ACC112 (cell line): ENCODE data around the gene ACTN2.

ENCODE experiments used
- H2AFZ ChIP-seq: fragments of 200-600 bp; sonication (generic); one replicate; pipeline ENCODE4 v1.6.0; 2017; ENCODE audit warnings: antibody characterized with exemption, low read length; ENCODE audit not compliant: unreplicated experiment
- H3K27ac ChIP-seq: fragments of 200-600 bp; sonication (generic); 2 replicates; pipeline ENCODE4 v1.5.1; 2014; ENCODE audit warnings: low read depth, mild to moderate bottlenecking, antibody characterized with exemption, low read length, moderate library complexity
- H3K27me3 ChIP-seq: fragments of 200-600 bp; sonication (generic); 2 replicates; pipeline ENCODE4 v1.6.1; 2014; ENCODE audit warnings: mild to moderate bottlenecking, antibody characterized with exemption, low read length, moderate library complexity, mixed read lengths; ENCODE audit not compliant: insufficient read depth
- H3K36me3 ChIP-seq: fragments of 200-600 bp; sonication (generic); 2 replicates; pipeline ENCODE4 v1.6.1; 2016; ENCODE audit warnings: mild to moderate bottlenecking, antibody characterized with exemption, low read length, moderate library complexity, mixed read lengths; ENCODE audit not compliant: insufficient read depth
- H3K4me1 ChIP-seq: fragments of 200-600 bp; sonication (generic); one replicate; pipeline ENCODE4 v1.6.1; 2016; ENCODE audit warnings: low read length, mixed read lengths; ENCODE audit not compliant: insufficient read depth, unreplicated experiment, control insufficient read depth
- H3K4me3 ChIP-seq: fragments of 200-600 bp; sonication (generic); 2 replicates; pipeline ENCODE4 v1.5.1; 2014; ENCODE audit warnings: mild to moderate bottlenecking, low read depth, low read length
- H3K79me2 ChIP-seq: fragments of 200-600 bp; sonication (generic); one replicate; pipeline ENCODE4 v1.6.0; 2016; ENCODE audit warnings: low read length; ENCODE audit not compliant: control insufficient read depth, unreplicated experiment, insufficient read depth

Gene ACTN2

DNA sequence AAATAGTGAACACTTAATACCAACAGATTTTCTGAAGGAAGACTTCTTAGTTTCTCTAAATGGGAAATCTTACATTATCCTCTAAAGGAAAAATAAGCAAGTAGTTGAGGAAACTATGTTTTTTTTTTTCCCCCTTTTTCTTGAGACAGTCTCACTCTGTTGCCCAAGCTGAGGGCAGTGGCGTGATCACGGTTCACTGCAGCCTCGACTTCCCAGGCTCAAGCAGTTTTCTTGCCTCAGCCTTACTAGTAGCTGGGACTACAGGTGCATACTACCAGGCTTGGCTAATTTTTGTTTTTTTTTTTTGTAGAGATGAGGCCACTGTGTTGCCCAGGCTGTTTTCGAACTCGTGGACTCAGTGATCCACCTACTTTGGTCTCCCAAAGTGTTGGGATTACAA lies 112.7 kb downstream of the ACTN2 start:
- H2AFZ ChIP-seq: no peak overlapping the region
- peaks cover 81% of the 10 kb centered on the region for H3K79me2 ChIP-seq
- H3K4me1 ChIP-seq: peaks cover 6% of the 10 kb centered on the region
- H3K27ac ChIP-seq: no peak overlapping the region
- no peaks in the 10 kb centered on the region for H3K27me3 ChIP-seq
- H3K36me3 ChIP-seq: no peaks in the 10 kb centered on the region
- H3K4me3 ChIP-seq: no peak overlapping the region

DNA sequence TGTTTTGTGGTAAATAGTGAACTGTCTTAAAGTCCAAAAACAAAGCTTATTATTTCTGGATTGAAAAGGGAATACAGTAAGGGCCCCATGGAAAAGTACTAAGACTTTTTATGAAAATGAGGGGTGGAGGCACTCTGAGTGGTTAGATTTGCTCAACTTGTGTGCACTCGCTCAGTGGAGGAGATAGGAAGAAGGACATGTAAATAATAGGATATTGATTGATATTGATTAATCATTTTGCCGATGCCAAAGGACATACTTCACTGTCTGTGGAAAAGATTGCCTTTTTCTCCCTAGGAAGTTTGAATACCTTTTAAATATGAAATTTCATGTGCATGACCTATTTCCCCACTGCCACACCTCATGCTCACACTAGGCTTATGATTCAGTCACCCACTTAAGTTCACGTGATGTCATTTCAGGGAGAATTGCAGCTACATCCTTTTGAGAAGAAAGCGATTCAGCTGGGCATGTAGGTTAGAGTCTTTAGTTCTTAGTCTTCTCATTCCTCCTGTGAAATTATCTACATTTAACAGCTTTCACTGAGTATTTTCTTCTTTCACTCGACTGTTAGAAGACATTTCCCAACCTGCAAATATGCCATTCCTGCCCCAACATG lies 113.8 kb downstream of the ACTN2 start:
- Histone ChIP-seq H3K27me3 (no peaks in the 10 kb centered on the region), H3K79me2 (peaks cover 88% of the 10 kb centered on the region)

DNA sequence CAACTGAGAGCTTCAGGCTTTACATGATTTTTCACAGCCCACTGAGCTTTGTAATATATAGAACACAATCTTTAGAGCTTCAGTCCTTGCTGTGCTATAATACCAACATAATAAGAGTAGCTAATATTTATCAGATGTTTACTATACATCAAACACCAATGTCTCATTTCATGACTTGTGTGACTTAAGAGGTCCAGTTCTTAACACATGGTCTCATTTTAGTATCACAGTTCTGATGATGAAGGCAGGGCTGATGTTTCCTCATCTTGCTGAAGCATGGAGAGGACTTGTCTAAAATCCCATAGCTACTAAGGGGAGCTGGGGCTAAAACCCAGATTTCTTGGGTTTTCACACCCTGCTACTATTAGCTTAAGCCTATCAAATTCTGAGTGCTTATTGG lies 114.3 kb downstream of the ACTN2 start:
- Histone ChIP-seq H3K79me2 (peaks cover 88% of the 10 kb centered on the region), H3K4me1 (peaks cover 6% of the 10 kb centered on the region), H3K4me3 (no peak overlapping the region), H2AFZ (no peak overlapping the region), H3K27ac (no peak overlapping the region), H3K36me3 (no peaks in the 10 kb centered on the region), H3K27me3 (no peaks in the 10 kb centered on the region)

More for the DNA sequence above, 113.8 kb downstream of the ACTN2 start:
- peaks cover 6% of the 10 kb centered on the region for H3K4me1 ChIP-seq
- H2AFZ ChIP-seq: no peak overlapping the region
- H3K4me3 ChIP-seq: no peak overlapping the region
- H3K36me3 ChIP-seq: no peaks in the 10 kb centered on the region
- no peak overlapping the region for H3K27ac ChIP-seq

DNA sequence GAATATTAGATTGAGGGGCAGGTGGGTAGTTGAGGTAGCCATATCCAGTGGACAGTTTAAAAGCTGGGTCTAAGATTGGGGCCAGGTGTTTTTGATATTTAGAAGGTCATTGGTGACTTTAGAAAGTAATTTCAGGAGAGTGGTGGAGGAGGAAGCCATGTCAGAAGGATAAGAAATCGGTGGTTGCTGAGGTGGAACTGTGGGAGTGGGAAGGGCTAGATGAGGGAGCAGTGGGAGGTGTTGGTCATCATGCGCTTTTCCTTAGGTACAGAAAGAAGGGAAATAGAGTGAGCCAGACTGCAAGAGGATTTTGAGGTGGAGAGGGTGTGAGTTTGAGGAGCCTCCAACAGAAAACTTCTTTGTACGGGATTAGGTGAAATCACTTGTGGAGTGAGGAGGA lies 116.0 kb downstream of the ACTN2 start:
- H3K4me3 ChIP-seq: no peak overlapping the region
- no peak overlapping the region for H2AFZ ChIP-seq
- H3K4me1 ChIP-seq: peaks cover under 1% of the 10 kb centered on the region
- peaks cover 72% of the 10 kb centered on the region for H3K79me2 ChIP-seq
- no peaks in the 10 kb centered on the region for H3K36me3 ChIP-seq
- H3K27me3 ChIP-seq: no peaks in the 10 kb centered on the region
- H3K27ac ChIP-seq: no peak overlapping the region

DNA sequence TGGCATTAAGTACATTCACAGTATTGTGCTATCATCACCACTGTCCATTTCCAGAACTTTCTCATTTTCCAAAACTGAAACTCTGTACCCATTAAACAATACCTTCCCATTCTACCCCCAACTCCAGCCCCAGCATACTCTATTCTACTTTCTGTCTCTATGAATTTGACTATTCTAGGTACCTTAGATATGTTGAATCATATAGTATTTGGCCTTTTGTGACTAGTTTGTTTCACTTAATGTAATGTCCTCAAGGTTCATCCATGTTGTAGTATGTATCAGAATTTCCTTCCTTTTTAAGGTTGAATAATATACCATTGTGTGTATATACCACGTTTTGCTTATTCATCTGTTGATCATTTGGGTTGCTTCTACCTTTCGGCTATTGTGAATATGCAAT lies 120.3 kb downstream of the ACTN2 start:
- Histone ChIP-seq H3K27ac (no peak overlapping the region), H3K4me3 (no peak overlapping the region), H2AFZ (no peak overlapping the region), H3K4me1 (no peaks in the 10 kb centered on the region), H3K27me3 (no peaks in the 10 kb centered on the region), H3K79me2 (peaks cover 44% of the 10 kb centered on the region), H3K36me3 (peaks cover 5% of the 10 kb centered on the region)

DNA sequence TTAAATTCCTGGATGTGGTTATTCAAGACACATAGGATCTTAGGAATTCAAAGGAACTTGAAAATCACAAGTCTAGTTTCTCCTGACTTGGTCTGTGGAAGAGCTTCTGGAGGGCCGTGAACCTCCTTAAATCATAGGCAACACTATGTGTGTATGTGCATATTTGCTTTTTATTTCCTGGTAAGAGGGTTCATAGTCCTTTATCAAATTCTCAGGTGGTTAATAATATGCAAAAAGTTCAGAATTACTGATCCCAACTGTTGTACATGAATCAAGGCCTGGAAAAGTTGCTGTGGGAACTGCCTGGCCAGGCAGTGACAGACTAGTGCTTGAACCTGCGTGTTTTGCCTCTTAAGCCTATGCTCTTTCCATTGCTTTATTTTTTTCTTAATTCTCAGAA lies 121.7 kb downstream of the ACTN2 start:
- no peaks in the 10 kb centered on the region for H3K27me3 ChIP-seq
- peaks cover 5% of the 10 kb centered on the region for H3K36me3 ChIP-seq
- peaks cover 31% of the 10 kb centered on the region for H3K79me2 ChIP-seq
- no peaks in the 10 kb centered on the region for H3K4me1 ChIP-seq
- no peak overlapping the region for H2AFZ ChIP-seq
- H3K4me3 ChIP-seq: no peak overlapping the region
- no peak overlapping the region for H3K27ac ChIP-seq

DNA sequence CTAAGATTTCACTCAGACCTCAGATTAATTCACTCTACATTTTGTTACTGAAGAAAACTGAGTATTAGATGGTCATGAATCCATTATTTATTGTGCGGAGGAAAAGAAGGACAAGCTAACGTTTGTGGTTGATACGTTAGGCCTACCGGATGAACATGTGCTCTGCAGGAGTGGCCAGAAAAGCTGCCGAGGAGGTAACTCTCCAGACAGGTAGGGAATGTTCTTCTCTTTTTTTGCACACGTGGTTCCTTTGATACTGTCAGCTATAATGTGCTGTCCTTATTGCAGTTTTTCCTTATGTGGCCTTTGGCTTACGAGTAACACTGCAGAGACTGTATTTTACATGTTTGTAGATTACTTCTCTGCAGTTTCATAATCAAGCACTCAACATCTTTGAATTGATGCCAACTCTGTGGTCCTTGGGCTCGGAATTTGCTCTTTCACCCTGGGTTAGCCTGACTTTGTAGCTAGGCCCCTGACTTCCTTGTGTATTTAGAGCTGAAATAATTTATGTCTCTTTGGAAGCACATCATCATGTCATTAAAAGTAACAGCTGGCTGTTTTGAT lies 122.3 kb downstream of the ACTN2 start:
- no peak overlapping the region for H3K4me3 ChIP-seq
- no peak overlapping the region for H2AFZ ChIP-seq
- no peak overlapping the region for H3K27ac ChIP-seq
- peaks cover 12% of the 10 kb centered on the region for H3K36me3 ChIP-seq
- H3K27me3 ChIP-seq: no peaks in the 10 kb centered on the region
- no peaks in the 10 kb centered on the region for H3K4me1 ChIP-seq
- H3K79me2 ChIP-seq: peaks cover 24% of the 10 kb centered on the region

DNA sequence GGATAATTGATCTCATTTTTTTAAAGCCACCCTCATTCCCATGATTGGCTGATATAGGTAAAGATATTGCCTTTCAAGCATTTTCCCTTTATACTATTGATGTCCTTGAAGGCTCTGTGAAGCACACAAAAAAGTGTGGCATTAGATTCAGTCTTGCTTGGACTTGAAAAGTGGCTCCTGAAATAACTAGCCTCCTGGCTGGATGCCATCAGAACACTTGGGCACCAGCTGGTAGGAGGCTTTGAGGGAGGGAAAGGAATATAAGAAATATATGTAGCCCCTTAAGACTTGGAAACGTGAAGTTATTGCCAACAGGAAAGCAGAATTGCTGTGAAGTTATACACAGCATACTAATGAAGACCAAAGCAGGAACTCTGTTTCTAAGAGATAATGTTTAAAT lies 122.8 kb downstream of the ACTN2 start:
- no peak overlapping the region for H3K27ac ChIP-seq
- peaks cover 19% of the 10 kb centered on the region for H3K79me2 ChIP-seq
- no peaks in the 10 kb centered on the region for H3K27me3 ChIP-seq
- H3K4me3 ChIP-seq: no peak overlapping the region
- H3K36me3 ChIP-seq: peaks cover 15% of the 10 kb centered on the region
- no peaks in the 10 kb centered on the region for H3K4me1 ChIP-seq
- no peak overlapping the region for H2AFZ ChIP-seq

DNA sequence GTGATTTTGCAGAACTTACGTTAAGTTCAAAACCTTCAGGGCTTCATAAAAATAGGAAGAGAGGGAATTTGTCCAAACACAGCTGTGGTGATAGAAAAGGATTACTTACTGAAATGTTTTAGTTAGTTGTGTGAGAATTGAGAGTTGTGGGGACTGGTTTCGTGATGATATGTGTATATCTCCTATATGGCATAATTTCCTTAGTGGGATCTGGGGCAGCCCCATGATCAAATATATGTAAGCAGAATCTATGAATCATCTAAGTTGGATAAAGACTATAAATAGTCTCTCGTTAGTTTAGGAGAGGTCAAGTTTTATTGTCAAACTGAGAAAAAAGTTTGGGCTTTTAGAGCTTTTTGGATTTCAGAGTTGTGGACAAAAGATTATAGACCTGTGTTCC lies 123.7 kb downstream of the ACTN2 start:
- H3K4me3 ChIP-seq: no peak overlapping the region
- H2AFZ ChIP-seq: no peak overlapping the region
- peaks cover 14% of the 10 kb centered on the region for H3K79me2 ChIP-seq
- H3K36me3 ChIP-seq: peaks cover 15% of the 10 kb centered on the region
- no peaks in the 10 kb centered on the region for H3K4me1 ChIP-seq
- H3K27me3 ChIP-seq: no peaks in the 10 kb centered on the region
- H3K27ac ChIP-seq: no peak overlapping the region

DNA sequence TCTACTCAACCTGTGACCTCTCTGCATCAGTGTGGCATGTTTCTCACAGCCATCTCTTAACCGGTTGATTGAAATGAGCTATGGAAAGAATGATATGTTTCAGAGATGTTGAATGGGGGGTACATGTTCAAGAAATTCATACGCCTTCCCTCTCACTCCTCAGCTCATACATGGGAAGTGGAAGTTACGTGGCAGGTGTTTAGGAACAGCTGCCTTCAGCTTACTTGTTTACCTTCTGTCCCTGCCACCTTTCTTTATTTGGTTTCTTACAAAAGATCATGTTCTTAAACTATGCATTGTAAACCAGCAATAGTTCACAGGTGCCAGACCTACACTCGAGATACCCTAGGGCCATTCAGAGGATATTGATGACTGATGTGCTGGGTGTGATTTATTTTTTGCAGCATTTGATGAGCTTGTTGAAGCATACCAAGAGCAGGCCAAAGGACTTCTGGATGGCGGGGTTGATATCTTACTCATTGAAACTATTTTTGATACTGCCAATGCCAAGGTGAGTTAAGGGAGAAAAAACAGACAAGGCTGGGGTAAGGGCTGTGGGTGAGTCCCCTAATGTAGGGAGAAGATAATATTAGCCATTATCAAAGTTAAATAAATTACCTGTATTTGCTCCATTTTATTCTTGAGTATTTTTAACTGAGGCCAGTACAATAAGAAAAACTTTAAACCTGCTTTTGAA lies 126.2 kb downstream of the ACTN2 start:
- H2AFZ ChIP-seq: no peak overlapping the region
- no peaks in the 10 kb centered on the region for H3K4me1 ChIP-seq
- peaks cover 11% of the 10 kb centered on the region for H3K79me2 ChIP-seq
- H3K4me3 ChIP-seq: no peak overlapping the region
- H3K27me3 ChIP-seq: no peaks in the 10 kb centered on the region
- no peak overlapping the region for H3K27ac ChIP-seq
- peaks cover 15% of the 10 kb centered on the region for H3K36me3 ChIP-seq
